H1 (cell line): ENCODE measurements around the gene RRN3. TPM values are rescaled to one million over a fixed set of nuclear protein-coding genes. Genes with fewer than 3 reads are reported as not detected.

ENCODE experiments used
- BACH1 ChIP-seq: IDR thresholded peaks from 2 replicates; pipeline ENCODE4 v1.6.1; 2012; ENCODE audit warnings: low read length, improper control_type of control experiment
- EGR1 ChIP-seq: IDR thresholded peaks from 2 replicates; pipeline ENCODE4 v1.6.1; 2011; ENCODE audit warnings: low read depth, low read length, borderline replicate concordance
- KDM1A ChIP-seq: fragments of 200-600, 300-600 bp; sonication (generic); IDR thresholded peaks from 2 replicates; pipeline ENCODE4 v1.7.1; 2016; ENCODE audit warnings: mild to moderate bottlenecking, low read length, borderline replicate concordance
- MAX ChIP-seq: IDR thresholded peaks from 2 replicates; pipeline ENCODE4 v1.6.1; 2012; ENCODE audit warnings: inconsistent platforms
- RAD21 ChIP-seq, 2 experiments: IDR thresholded peaks in 1 of 2; conservative IDR thresholded peaks in 1 of 2; 2 replicates each; pipeline ENCODE4 v1.6.1; 2011; ENCODE audit warnings: low read depth in 2 of 2, low read length in 2 of 2, improper control_type of control experiment in 1 of 2, inconsistent platforms in 1 of 2, mild to moderate bottlenecking in 1 of 2, moderate library complexity in 1 of 2
- RBBP5 ChIP-seq: IDR thresholded peaks from 2 replicates; pipeline ENCODE4 v1.7.1; 2012; ENCODE audit warnings: low read depth, mild to moderate bottlenecking, inconsistent platforms, low read length, moderate library complexity, borderline replicate concordance
- SUZ12 ChIP-seq: fragments of 200-600 bp; sonication (generic); IDR thresholded peaks from 2 replicates; pipeline ENCODE4 v1.6.1; 2012; ENCODE audit warnings: mild to moderate bottlenecking, inconsistent platforms, low read length, moderate library complexity, mixed read lengths
- polyA plus RNA-seq, 7 experiments: library from polyadenylated mRNA; depleted of rRNA in 3 of 7; stranded (reverse) in 5 of 7; unstranded in 2 of 7; fragments of >200 nt in 5 of 7; fragments of 200-250 nt in 2 of 7; gene quantifications; 1 replicate in 5 of 7; 2 replicates in 1 of 7; 4 replicates in 1 of 7; pipeline versions ENCODE4 v1.2.1 to v1.2.3, GENCODE V29; 2011 to 2013; ENCODE audit warnings: missing spikeins in 2 of 7, mixed read lengths in 2 of 7
- total RNA-seq: library from RNA; stranded (reverse); fragmentation: NEBNext Ultra II Directional; extraction: Animal tissue kit (Norgen Biotek cat#: 25700); gene quantifications from 2 replicates; pipeline ENCODE4 v1.2.1, GENCODE V29; 2021

Gene RRN3
- total and polyA plus RNA-seq, 2 of the 8 experiments (the other 6 are each of a cell fraction or from before 2014, with no cell fraction given) = 15.1 to 26.0 TPM

- TF ChIP-seq BACH1 (no peak), RAD21 (IDR thresholded peaks at IDR 0.05 in 1 of 2, conservative IDR thresholded peaks at IDR 0.05 in 1 of 2; ENCODE audit: low read depth in 2 of 2, low read length in 2 of 2) (no peak), MAX (no peak), KDM1A (no peak), EGR1 (no peak), RBBP5 (no peak), SUZ12 (no peak)
Observed at GRCh38 chr16:15031586-15031985, 62.5 kb downstream of the RRN3 start (continued).
